GM13976 (cell line): Measurements from ENCODE around the gene HOPX.

Source experiments
- DNase-seq: peaks from one replicate; pipeline ENCODE4 v3.0.0; 2012; ENCODE audit warnings: low spot score
- CTCF ChIP-seq: IDR thresholded peaks from 2 replicates; pipeline ENCODE4 v1.5.1; 2012; ENCODE audit warnings: borderline replicate concordance, mild to moderate bottlenecking; ENCODE audit not compliant: insufficient read depth; ENCODE audit errors: extremely low read depth, missing control alignments, control extremely low read depth
- in situ Hi-C: fragments of 300-500 bp; cut with MboI; formaldehyde crosslinking; loops from one replicate; pipeline ENCODE4 v1.12.0; 2022; ENCODE audit warnings: low sequenced_read_pairs, mixed read lengths, inconsistent platforms; ENCODE audit not compliant: unreplicated experiment

The HOPX gene

GRCh38 chr4:56689201-56689969, 8.3 kb upstream of the HOPX start:
- in situ Hi-C loops: no loop called here
- no peak for TF ChIP-seq CTCF
- DNase-seq: no peak

- no peak for TF ChIP-seq CTCF
- no peak for DNase-seq
- in situ Hi-C loops: no loop called here
These were observed 7.1 kb upstream of the HOPX start for GRCh38 chr4:56688094-56688647.

- in situ Hi-C loops: no loop called here
- no peak for DNase-seq
- TF ChIP-seq CTCF: no peak
These were observed 5.6 kb upstream of the HOPX start for GRCh38 chr4:56686537-56687231.

GRCh38 chr4:56684320-56685050, 3.4 kb upstream of the HOPX start:
- DNase-seq: no peak
- TF ChIP-seq CTCF: no peak
- in situ Hi-C loops: no loop called here

- no peak for TF ChIP-seq CTCF
- DNase-seq: no peak
- in situ Hi-C loops: no loop called here
These were observed 2.4 kb upstream of the HOPX start for GRCh38 chr4:56683455-56683854.

- in situ Hi-C loops: no loop called here
- no peak for TF ChIP-seq CTCF
- DNase-seq: no peak
These were observed 893 bp upstream of the HOPX start for GRCh38 chr4:56681853-56682525.
